Esophagus muscularis mucosa (tissue), 4 donors: ENCODE data around the gene RLN2. TPM values are rescaled to one million over a fixed set of nuclear protein-coding genes. Genes with fewer than 3 reads are reported as not detected.

Experiments used
- DNase-seq: peaks from one replicate; pipeline ENCODE4 v3.0.0-alpha.2; 2017; ENCODE audit errors: extremely low spot score
- H3K27ac ChIP-seq, 4 donors: fragments of 200-600 bp; sonication (generic); replicated peaks in 1 of 4; 1 replicate in 3 of 4; 2 replicates in 1 of 4; pipeline ENCODE4 v1.5.1; 2016 to 2019; ENCODE audit warnings: mild to moderate bottlenecking in 1 of 4
- H3K27me3 ChIP-seq, 4 donors: fragments of 200-600 bp; sonication (generic); one replicate each; pipeline versions ENCODE4 v1.5.1 to v1.6.0; 2016 to 2019
- H3K36me3 ChIP-seq, 4 donors: fragments of 200-600 bp; sonication (generic); one replicate each; pipeline ENCODE4 v1.5.1; 2016 to 2019
- H3K4me1 ChIP-seq, 4 donors: fragments of 200-600 bp; sonication (generic); one replicate each; pipeline ENCODE4 v1.5.1; 2016 to 2019
- H3K4me3 ChIP-seq, 4 donors: fragments of 200-600 bp; sonication (generic); 1 replicate in 2 of 4; 2 replicates in 2 of 4; pipeline ENCODE4 v1.5.1; 2016 to 2019; ENCODE audit warnings: mild to moderate bottlenecking in 4 of 4, moderate library complexity in 1 of 4
- H3K9me3 ChIP-seq, 4 donors: fragments of 200-600 bp; sonication (generic); 1 replicate in 3 of 4; 2 replicates in 1 of 4; pipeline ENCODE4 v1.5.1; 2016 to 2019
- CTCF ChIP-seq, 3 experiments: fragments of 200-600 bp in 2 of 3; fragments of 450-650 bp in 1 of 3; sonication (generic) in 2 of 3; IDR thresholded peaks; one replicate each; pipeline ENCODE4 v1.5.1; 2017 to 2019; ENCODE audit warnings: antibody characterized with exemption in 3 of 3, mild to moderate bottlenecking in 2 of 3, moderate library complexity in 1 of 3
- EP300 ChIP-seq: sonication (generic); formaldehyde crosslinking; IDR thresholded peaks from one replicate; pipeline ENCODE4 v1.6.1; 2017; ENCODE audit warnings: antibody characterized with exemption
- POLR2A ChIP-seq: fragments of 450-650 bp; IDR thresholded peaks from one replicate; pipeline ENCODE4 v1.6.1; 2017; ENCODE audit warnings: antibody characterized with exemption, moderate library complexity, mild to moderate bottlenecking, low read depth
- POLR2AphosphoS5 ChIP-seq, 2 donors: sonication (generic); formaldehyde crosslinking; IDR thresholded peaks; one replicate each; pipeline ENCODE4 v1.6.1; 2017; ENCODE audit warnings: antibody characterized with exemption in 2 of 2
- WGBS: methylation state at CpG from one replicate; pipeline ENCODE4 v1.1.5; 2018; 5-methylcytosine and 5-hydroxymethylcytosine counted together
- intact Hi-C: fragments of 100-400 bp; cut with DNase I; formaldehyde crosslinking; loops from one replicate; pipeline ENCODE4 v1.15.1; 2023
- total RNA-seq, 4 donors: library from RNA; depleted of rRNA; stranded (reverse); fragments of >200 nt; gene quantifications; one replicate each; pipeline versions ENCODE4 v1.1.0 to v1.2.1, GENCODE V29; 2016

The RLN2 gene
- total RNA-seq, 4 donors from 2014 or later: not detected

GRCh38 chr9:5288591-5288990, 15.9 kb downstream of the RLN2 start:
- 4% methylated on average over 1 of the region's 1 CpG for WGBS
- TF ChIP-seq POLR2A (no peak), EP300 (no peak), POLR2AphosphoS5 (IDR thresholded peaks at IDR 0.05) (no peak), CTCF (IDR thresholded peaks at IDR 0.05) (no peak)
- DNase-seq: no peak
- intact Hi-C loops: no loop called here
- no peak overlapping the region for H3K27ac ChIP-seq
- H3K36me3 ChIP-seq: no peaks in the 10 kb centered on the region
- peaks cover 0 to 7% (median 0%) of the 10 kb centered on the region in 4 donors for H3K9me3 ChIP-seq
- no peaks in the 10 kb centered on the region for H3K4me1 ChIP-seq
- no peak overlapping the region for H3K4me3 ChIP-seq
- no peaks in the 10 kb centered on the region for H3K27me3 ChIP-seq

GRCh38 chr9:5286262-5286661, 18.3 kb downstream of the RLN2 start:
- DNase-seq: no peak
- TF ChIP-seq EP300 (no peak), POLR2AphosphoS5 (IDR thresholded peaks at IDR 0.05) (no peak), CTCF (IDR thresholded peaks at IDR 0.05) (no peak), POLR2A (no peak)
- intact Hi-C loops: no loop called here
- no peak overlapping the region for H3K27ac ChIP-seq
- H3K4me3 ChIP-seq: no peak overlapping the region
- peaks cover 0 to 7% (median 0%) of the 10 kb centered on the region in 4 donors for H3K9me3 ChIP-seq
- H3K27me3 ChIP-seq: no peaks in the 10 kb centered on the region
- H3K36me3 ChIP-seq: no peaks in the 10 kb centered on the region
- H3K4me1 ChIP-seq: no peaks in the 10 kb centered on the region

GRCh38 chr9:5278486-5278885, 26.0 kb downstream of the RLN2 start:
- Histone ChIP-seq H3K4me3 (no peak overlapping the region), H3K4me1 (no peaks in the 10 kb centered on the region), H3K36me3 (no peaks in the 10 kb centered on the region), H3K27ac (no peak overlapping the region), H3K27me3 (no peaks in the 10 kb centered on the region), H3K9me3 (no peaks in the 10 kb centered on the region)
- no peak for TF ChIP-seq POLR2A
- no peak for TF ChIP-seq CTCF (IDR thresholded peaks at IDR 0.05)
- no peak for TF ChIP-seq POLR2AphosphoS5 (IDR thresholded peaks at IDR 0.05)
- TF ChIP-seq EP300: no peak
- DNase-seq: no peak
- 61% methylated on average over 2 of the region's 2 CpGs for WGBS
- intact Hi-C loops: no loop called here

GRCh38 chr9:5274770-5275169, 29.7 kb downstream of the RLN2 start:
- Histone ChIP-seq H3K27ac (no peak overlapping the region), H3K9me3 (no peaks in the 10 kb centered on the region), H3K4me3 (no peak overlapping the region), H3K4me1 (no peaks in the 10 kb centered on the region), H3K27me3 (no peaks in the 10 kb centered on the region), H3K36me3 (no peaks in the 10 kb centered on the region)
- no peak for DNase-seq
- WGBS: 82% methylated on average over 2 of the region's 2 CpGs
- TF ChIP-seq POLR2A: no peak
- no peak for TF ChIP-seq POLR2AphosphoS5 (IDR thresholded peaks at IDR 0.05)
- TF ChIP-seq EP300: no peak
- no peak for TF ChIP-seq CTCF (IDR thresholded peaks at IDR 0.05)
- intact Hi-C loops: no loop called here

GRCh38 chr9:5269249-5269715, 35.2 kb downstream of the RLN2 start:
- no peak for DNase-seq
- WGBS: 39% methylated on average over 6 of the region's 6 CpGs
- intact Hi-C loops: no loop called here
- H3K27ac ChIP-seq: no peak overlapping the region
- no peaks in the 10 kb centered on the region for H3K36me3 ChIP-seq
- no peaks in the 10 kb centered on the region for H3K9me3 ChIP-seq
- no peak for TF ChIP-seq POLR2A
- no peak for TF ChIP-seq CTCF (IDR thresholded peaks at IDR 0.05)
- TF ChIP-seq POLR2AphosphoS5 (IDR thresholded peaks at IDR 0.05): no peak
- no peak for TF ChIP-seq EP300
- no peak overlapping the region for H3K4me3 ChIP-seq
- no peaks in the 10 kb centered on the region for H3K27me3 ChIP-seq
- no peaks in the 10 kb centered on the region for H3K4me1 ChIP-seq
